ENCODE results near the gene CDH22.

The CDH22 gene

GRCh38 chr20:46233701-46234100 is 74.6 kb downstream of the CDH22 start:
- DNase-seq = no peak

GRCh38 chr20:46232539-46232938 is 75.8 kb downstream of the CDH22 start:
- DNase-seq = no peak

- DNase-seq = no peak
These were observed 77.5 kb downstream of the CDH22 start for GRCh38 chr20:46230801-46231282.

- DNase-seq = no peak
These were observed 78.2 kb downstream of the CDH22 start for GRCh38 chr20:46230106-46230491.

- no peak for DNase-seq
These were observed 78.7 kb downstream of the CDH22 start for GRCh38 chr20:46229478-46230105.

- no peak for DNase-seq
These were observed 79.6 kb downstream of the CDH22 start for GRCh38 chr20:46228670-46229069.

- no peak for DNase-seq
These were observed 81.0 kb downstream of the CDH22 start for GRCh38 chr20:46227272-46227767.

GRCh38 chr20:46226602-46227001 is 81.7 kb downstream of the CDH22 start:
- DNase-seq = no peak

- no peak for DNase-seq
These were observed 85.7 kb downstream of the CDH22 start for GRCh38 chr20:46222521-46223007.

GRCh38 chr20:46221256-46221833 is 87.0 kb downstream of the CDH22 start:
- no peak for DNase-seq

- no peak for DNase-seq
These were observed 87.7 kb downstream of the CDH22 start for GRCh38 chr20:46220455-46221207.

- no peak for DNase-seq
These were observed 88.4 kb downstream of the CDH22 start for GRCh38 chr20:46219920-46220319.

GRCh38 chr20:46219190-46219589 is 89.1 kb downstream of the CDH22 start:
- DNase-seq = no peak

- no peak for DNase-seq
These were observed 89.6 kb downstream of the CDH22 start for GRCh38 chr20:46218656-46219055.

GRCh38 chr20:46217583-46217982 is 90.7 kb downstream of the CDH22 start:
- no peak for DNase-seq

- no peak for DNase-seq
These were observed 91.4 kb downstream of the CDH22 start for GRCh38 chr20:46216770-46217464.

GRCh38 chr20:46215913-46216707 is 92.2 kb downstream of the CDH22 start:
- no peak for DNase-seq

- no peak for DNase-seq
These were observed 93.3 kb downstream of the CDH22 start for GRCh38 chr20:46214824-46215488.

GRCh38 chr20:46213946-46214823 is 94.1 kb downstream of the CDH22 start:
- no peak for DNase-seq

- DNase-seq = no peak
These were observed 95.4 kb downstream of the CDH22 start for GRCh38 chr20:46212876-46213275.

GRCh38 chr20:46212252-46212651 is 96.0 kb downstream of the CDH22 start:
- DNase-seq = no peak

Data from stimulated activated CD4-positive, alpha-beta T cell treated with anti-CD3 and anti-CD28 coated beads, Interleukin-2, amount 100 ng/mL, for 48 hours (primary cell).